ENCODE measurements around the gene RASGRP1. TPM values are rescaled to one million over a fixed set of nuclear protein-coding genes. Genes with fewer than 3 reads are reported as not detected.

RASGRP1 gene
- total RNA-seq, 1 donor = 0.36 TPM

DNA sequence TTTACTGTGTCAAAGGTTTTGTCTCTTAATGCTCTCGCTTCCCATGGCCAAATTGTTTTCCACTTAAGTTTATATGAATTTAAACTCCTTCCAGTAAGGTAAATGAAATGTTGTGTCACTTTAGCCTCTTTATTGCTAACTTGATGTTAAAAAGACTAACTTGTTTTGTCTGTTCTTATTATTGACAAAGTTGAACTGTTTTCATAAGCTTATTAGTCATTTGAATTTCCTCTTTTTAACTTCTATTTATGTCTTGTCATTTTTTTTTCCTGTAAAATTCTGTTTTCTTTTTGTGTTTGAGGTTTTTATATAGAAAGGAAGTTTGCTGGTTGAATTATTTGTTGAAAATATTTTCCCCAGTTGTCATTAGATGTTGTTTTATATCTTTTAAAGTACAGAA lies 84.9 kb downstream of the RASGRP1 start:
- peaks cover 12% of the 10 kb centered on the region for H3K36me3 ChIP-seq (ENCODE audit: insufficient read depth, low read length)
- H3K4me2 ChIP-seq (ENCODE audit: insufficient read depth, low read length) = peak overlapping the region; percentile 19
- H3K79me2 ChIP-seq (ENCODE audit: insufficient read depth, low read length) = no peaks in the 10 kb centered on the region
- peaks cover 13% of the 10 kb centered on the region for H3K4me1 ChIP-seq (ENCODE audit: insufficient read depth, low read length)
- H3K4me3 ChIP-seq (ENCODE audit: insufficient read depth, low read length) = no peak overlapping the region
- H2AFZ ChIP-seq (ENCODE audit: low read length) = no peak overlapping the region
- TF ChIP-seq CTCF (IDR thresholded peaks at IDR 0.05; ENCODE audit: extremely low read depth, low read depth, low read length) = no peak
- no peak for DNase-seq (ENCODE audit: insufficient read length, low spot score, missing footprints)
- peak overlapping the region; percentile 53 for H3K27ac ChIP-seq (ENCODE audit: low read depth, low read length)
- no peaks in the 10 kb centered on the region for H3K27me3 ChIP-seq (ENCODE audit: insufficient read depth, low read length)
- H3K9me3 ChIP-seq (ENCODE audit: low read depth, low read length) = no peaks in the 10 kb centered on the region
- H4K20me1 ChIP-seq (ENCODE audit: insufficient read depth, low read length) = no peaks in the 10 kb centered on the region

GRCh38 chr15:38479266-38479665 lies 85.3 kb downstream of the RASGRP1 start:
- Histone ChIP-seq H3K9me3 (ENCODE audit: low read depth, low read length) (no peaks in the 10 kb centered on the region), H3K27ac (ENCODE audit: low read depth, low read length) (peak overlapping the region; percentile 53), H3K36me3 (ENCODE audit: insufficient read depth, low read length) (peaks cover 17% of the 10 kb centered on the region), H4K20me1 (ENCODE audit: insufficient read depth, low read length) (no peaks in the 10 kb centered on the region), H3K4me1 (ENCODE audit: insufficient read depth, low read length) (peaks cover 13% of the 10 kb centered on the region), H2AFZ (ENCODE audit: low read length) (no peak overlapping the region), H3K79me2 (ENCODE audit: insufficient read depth, low read length) (no peaks in the 10 kb centered on the region), H3K27me3 (ENCODE audit: insufficient read depth, low read length) (no peaks in the 10 kb centered on the region), H3K4me3 (ENCODE audit: insufficient read depth, low read length) (no peak overlapping the region), H3K4me2 (ENCODE audit: insufficient read depth, low read length) (no peak overlapping the region)
- no peak for TF ChIP-seq CTCF (IDR thresholded peaks at IDR 0.05; ENCODE audit: extremely low read depth, low read depth, low read length)
- no peak for DNase-seq (ENCODE audit: insufficient read length, low spot score, missing footprints)

- DNase-seq (ENCODE audit: insufficient read length, low spot score, missing footprints) = no peak
- no peak overlapping the region for H3K27ac ChIP-seq (ENCODE audit: low read depth, low read length)
- H3K9me3 ChIP-seq (ENCODE audit: low read depth, low read length) = no peaks in the 10 kb centered on the region
- no peak for TF ChIP-seq CTCF (IDR thresholded peaks at IDR 0.05; ENCODE audit: extremely low read depth, low read depth, low read length)
- no peak overlapping the region for H3K4me3 ChIP-seq (ENCODE audit: insufficient read depth, low read length)
- peaks cover 18% of the 10 kb centered on the region for H3K36me3 ChIP-seq (ENCODE audit: insufficient read depth, low read length)
- peaks cover 13% of the 10 kb centered on the region for H3K4me1 ChIP-seq (ENCODE audit: insufficient read depth, low read length)
- H2AFZ ChIP-seq (ENCODE audit: low read length) = no peak overlapping the region
- no peaks in the 10 kb centered on the region for H4K20me1 ChIP-seq (ENCODE audit: insufficient read depth, low read length)
- H3K27me3 ChIP-seq (ENCODE audit: insufficient read depth, low read length) = no peaks in the 10 kb centered on the region
- H3K79me2 ChIP-seq (ENCODE audit: insufficient read depth, low read length) = no peaks in the 10 kb centered on the region
- H3K4me2 ChIP-seq (ENCODE audit: insufficient read depth, low read length) = no peak overlapping the region
These were observed 87.0 kb downstream of the RASGRP1 start for GRCh38 chr15:38477637-38478036.

GRCh38 chr15:38476120-38476519 lies 88.5 kb downstream of the RASGRP1 start:
- Histone ChIP-seq H3K4me2 (ENCODE audit: insufficient read depth, low read length) (no peak overlapping the region), H3K4me1 (ENCODE audit: insufficient read depth, low read length) (peaks cover 13% of the 10 kb centered on the region), H3K27me3 (ENCODE audit: insufficient read depth, low read length) (no peaks in the 10 kb centered on the region), H2AFZ (ENCODE audit: low read length) (no peak overlapping the region), H3K79me2 (ENCODE audit: insufficient read depth, low read length) (no peaks in the 10 kb centered on the region), H3K27ac (ENCODE audit: low read depth, low read length) (no peak overlapping the region), H3K4me3 (ENCODE audit: insufficient read depth, low read length) (no peak overlapping the region), H3K36me3 (ENCODE audit: insufficient read depth, low read length) (peaks cover 13% of the 10 kb centered on the region), H4K20me1 (ENCODE audit: insufficient read depth, low read length) (no peaks in the 10 kb centered on the region), H3K9me3 (ENCODE audit: low read depth, low read length) (no peaks in the 10 kb centered on the region)
- TF ChIP-seq CTCF (IDR thresholded peaks at IDR 0.05; ENCODE audit: extremely low read depth, low read depth, low read length) = no peak
- DNase-seq (ENCODE audit: insufficient read length, low spot score, missing footprints) = no peak
